ENCODE measurements around the gene ETV3L. TPM values are rescaled to one million over a fixed set of nuclear protein-coding genes. Genes with fewer than 3 reads are reported as not detected.

Gene ETV3L
- total RNA-seq, 2 experiments from 2014 or later: not detected

DNA sequence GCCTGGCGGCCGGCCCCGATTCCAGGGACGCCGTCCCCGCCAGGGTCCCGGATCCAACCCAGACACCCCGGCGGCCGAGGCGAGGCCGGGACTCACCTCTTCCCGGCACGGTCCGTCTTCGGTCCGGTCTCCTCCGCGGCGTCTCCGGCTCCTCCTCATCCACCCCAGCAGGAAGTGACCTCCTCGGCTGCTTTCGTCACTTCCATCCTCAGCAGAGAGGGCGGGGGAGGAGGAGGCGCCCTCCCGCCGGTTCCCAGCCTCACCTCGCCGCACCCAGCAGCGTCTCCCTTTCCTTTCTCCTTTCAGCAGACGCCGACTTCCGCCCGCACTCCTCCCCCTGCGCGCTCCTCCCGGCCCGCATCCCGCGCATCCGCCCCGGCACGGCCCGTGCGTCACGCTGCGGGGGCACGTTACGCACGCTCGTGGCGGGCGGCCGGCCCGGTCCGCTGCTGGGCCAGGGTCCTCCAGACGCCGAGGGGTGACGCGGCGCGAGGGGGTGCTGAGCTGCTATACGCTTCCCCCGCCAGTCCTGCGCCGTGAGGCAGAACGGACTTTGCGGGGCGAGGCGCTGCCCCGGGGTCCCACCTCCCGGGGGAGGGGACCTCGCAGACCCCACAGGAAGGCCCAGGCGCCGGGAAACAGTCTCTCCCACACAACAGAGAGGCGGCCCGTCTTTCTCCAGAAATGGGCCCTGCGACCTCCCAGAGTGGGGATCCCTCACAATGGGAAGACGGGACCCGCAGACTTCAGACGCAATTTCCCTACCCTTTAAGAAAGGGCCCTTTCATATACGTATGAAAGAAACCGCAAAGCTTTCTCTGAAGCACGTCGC, 38.8 kb upstream of the ETV3L start, which contains the start of gene ETV3:
ETV3 (minus strand) TSS at position 176 of the 832 bp plus-strand sequence. CDS start 2,043 bp downstream, outside the sequence.
- DNase-seq: peak; percentile 92
- POLR2A ChIA-PET: no interaction called here
- peaks cover 51% of the 10 kb centered on the region for H3K4me1 Mint-ChIP-seq
- H3K36me3 Mint-ChIP-seq (ENCODE audit: low read depth): peaks cover 34% of the 10 kb centered on the region
- CTCF ChIA-PET: interaction anchor here (0.9 to 4.7 kb wide), 3 partner anchors 18 to 48 kb away, joined by 3 to 14 read pairs (median 13); no protein-coding TSS in a partner anchor
- H3K4me3 Mint-ChIP-seq: peak within 1 kb of the TSS; percentile 94
- no peaks in the 10 kb centered on the region for H3K9me3 Mint-ChIP-seq
- H3K27ac Mint-ChIP-seq: peak within 1 kb of the TSS; percentile 91
- H3K27me3 Mint-ChIP-seq: peaks cover 3% of the 10 kb centered on the region

GRCh38 chr1:157137408-157138219, 38.0 kb upstream of the ETV3L start:
- no peak for DNase-seq
- Mint-ChIP-seq H3K27me3 (peaks cover 3% of the 10 kb centered on the region), H3K4me3 (peak overlapping the region; percentile 94), H3K9me3 (no peaks in the 10 kb centered on the region), H3K4me1 (peaks cover 59% of the 10 kb centered on the region), H3K27ac (peak overlapping the region; percentile 90), H3K36me3 (ENCODE audit: low read depth) (peaks cover 41% of the 10 kb centered on the region)
- CTCF ChIA-PET: interaction anchor here (0.6 to 0.9 kb wide), 2 partner anchors 16 to 24 kb away, joined by 3 read pairs; no protein-coding TSS in a partner anchor
- POLR2A ChIA-PET: no interaction called here

- Mint-ChIP-seq H3K9me3 (no peaks in the 10 kb centered on the region), H3K4me1 (peaks cover 65% of the 10 kb centered on the region), H3K27me3 (no peaks in the 10 kb centered on the region), H3K4me3 (peak overlapping the region; percentile 94), H3K36me3 (ENCODE audit: low read depth) (peaks cover 47% of the 10 kb centered on the region), H3K27ac (peak overlapping the region; percentile 90)
- CTCF ChIA-PET: interaction anchor here (1.0 to 4.9 kb wide), 3 partner anchors 10 to 47 kb away, joined by 3 to 18 read pairs (median 3); no protein-coding TSS in a partner anchor
- POLR2A ChIA-PET: interaction anchor here (0.6 kb wide), 1 partner anchor 31 kb away, joined by 3 read pairs; no protein-coding TSS in a partner anchor
- DNase-seq: no peak
Observed at GRCh38 chr1:157137046-157137407, 37.4 kb upstream of the ETV3L start.

DNA sequence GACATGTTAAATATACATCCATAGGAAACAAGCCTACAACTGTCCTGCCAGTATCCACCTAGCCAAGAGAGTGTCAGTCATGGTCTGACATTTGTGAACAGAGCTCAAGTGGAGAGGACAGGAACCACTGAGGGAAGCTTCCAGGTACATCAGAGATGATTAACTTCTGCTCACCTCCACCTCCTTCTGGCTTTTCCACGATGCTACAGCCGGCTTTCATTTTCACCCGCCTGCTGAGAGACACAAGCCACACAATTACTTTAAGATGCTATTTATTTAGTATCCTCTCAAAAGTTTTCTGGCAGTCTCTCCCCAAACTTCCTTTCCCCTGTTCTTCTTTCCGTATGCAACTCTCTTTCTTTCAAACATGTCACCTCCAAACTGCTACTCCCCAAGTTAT, 36.5 kb upstream of the ETV3L start:
- Mint-ChIP-seq H3K9me3 (no peaks in the 10 kb centered on the region), H3K27me3 (no peaks in the 10 kb centered on the region), H3K4me3 (peak overlapping the region; percentile 94), H3K36me3 (ENCODE audit: low read depth) (peaks cover 56% of the 10 kb centered on the region), H3K4me1 (peaks cover 73% of the 10 kb centered on the region), H3K27ac (peak overlapping the region; percentile 78)
- CTCF ChIA-PET: interaction anchor here (0.7 to 4.9 kb wide), 6 partner anchors 9 to 105 kb away, joined by 3 to 18 read pairs (median 3); no protein-coding TSS in a partner anchor
- DNase-seq: no peak
- POLR2A ChIA-PET: no interaction called here

GRCh38 chr1:157135646-157136045, 36.0 kb upstream of the ETV3L start:
- CTCF ChIA-PET: interaction anchor here (0.6 to 4.9 kb wide), 8 partner anchors 11 to 48 kb away, joined by 3 to 18 read pairs (median 3); no protein-coding TSS in a partner anchor
- H3K27ac Mint-ChIP-seq: peak overlapping the region; percentile 68
- H3K27me3 Mint-ChIP-seq: no peaks in the 10 kb centered on the region
- H3K36me3 Mint-ChIP-seq (ENCODE audit: low read depth): peaks cover 58% of the 10 kb centered on the region
- no peaks in the 10 kb centered on the region for H3K9me3 Mint-ChIP-seq
- peak overlapping the region; percentile 94 for H3K4me3 Mint-ChIP-seq
- no peak for DNase-seq
- H3K4me1 Mint-ChIP-seq: peaks cover 76% of the 10 kb centered on the region
- POLR2A ChIA-PET: no interaction called here

GRCh38 chr1:157135070-157135469, 35.5 kb upstream of the ETV3L start:
- DNase-seq: no peak
- ChIA-PET POLR2A (no interaction called here), CTCF (interaction anchor here (0.5 to 4.9 kb wide), 9 partner anchors 11 to 48 kb away, joined by 3 to 18 read pairs (median 4); no protein-coding TSS in a partner anchor)
- H3K36me3 Mint-ChIP-seq (ENCODE audit: low read depth): peaks cover 62% of the 10 kb centered on the region
- H3K27me3 Mint-ChIP-seq: no peaks in the 10 kb centered on the region
- peak overlapping the region; percentile 94 for H3K4me3 Mint-ChIP-seq
- H3K9me3 Mint-ChIP-seq: no peaks in the 10 kb centered on the region
- H3K4me1 Mint-ChIP-seq: peaks cover 76% of the 10 kb centered on the region
- H3K27ac Mint-ChIP-seq: peak overlapping the region; percentile 68

DNA sequence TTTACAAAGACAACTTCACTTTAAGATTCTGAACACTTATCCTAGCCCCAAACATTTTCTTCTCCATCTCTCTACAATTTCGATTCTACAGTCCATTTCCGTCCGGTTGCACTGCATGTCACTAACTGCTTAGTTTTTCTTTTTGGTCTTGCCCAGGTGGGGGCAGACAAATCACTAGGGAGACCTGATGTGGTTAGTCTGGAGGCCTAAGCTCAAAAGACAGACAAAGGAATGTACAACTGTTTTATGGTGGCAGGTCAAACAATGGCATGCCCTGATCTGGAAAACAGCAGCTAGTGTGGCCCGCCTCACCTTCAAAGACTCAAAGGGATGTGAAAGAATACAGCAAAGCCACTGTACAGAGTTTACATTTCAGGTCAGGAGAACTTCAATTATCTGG, 34.8 kb upstream of the ETV3L start:
- Mint-ChIP-seq H3K4me1 (peaks cover 71% of the 10 kb centered on the region), H3K9me3 (no peaks in the 10 kb centered on the region), H3K4me3 (peak overlapping the region; percentile 6), H3K27ac (peak overlapping the region; percentile 47), H3K27me3 (no peaks in the 10 kb centered on the region), H3K36me3 (ENCODE audit: low read depth) (peaks cover 62% of the 10 kb centered on the region)
- no peak for DNase-seq
- ChIA-PET CTCF (interaction anchor here (1.0 to 4.9 kb wide), 7 partner anchors 11 to 47 kb away, joined by 3 to 18 read pairs (median 6); no protein-coding TSS in a partner anchor), POLR2A (interaction anchor here (0.9 kb wide), 1 partner anchor 19 kb away, joined by 3 read pairs; no protein-coding TSS in a partner anchor)

DNA sequence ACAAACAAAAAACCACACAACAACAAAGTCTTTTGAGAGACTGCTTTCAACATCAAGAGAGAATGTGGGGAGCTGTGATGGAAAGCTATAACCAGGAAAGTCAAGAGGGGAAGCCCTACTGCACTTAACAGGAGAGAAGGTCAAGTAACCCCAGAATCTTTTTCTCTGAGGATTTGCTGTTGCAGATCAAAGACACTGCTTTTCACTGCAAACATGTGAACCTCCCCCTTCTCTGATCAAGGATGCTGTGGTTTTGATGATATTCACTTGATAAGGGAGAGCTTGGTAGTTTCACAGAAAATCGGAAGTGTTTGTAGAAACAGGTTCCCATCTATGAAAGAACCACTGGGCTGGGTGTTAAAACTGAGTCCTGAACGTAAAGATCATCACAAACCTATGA, 33.8 kb upstream of the ETV3L start:
- ChIA-PET POLR2A (interaction anchor here (0.9 kb wide), 1 partner anchor 20 kb away, joined by 3 read pairs; no protein-coding TSS in a partner anchor), CTCF (interaction anchor here (0.6 to 4.9 kb wide), 6 partner anchors 10 to 45 kb away, joined by 3 to 18 read pairs (median 6); no protein-coding TSS in a partner anchor)
- H3K4me1 Mint-ChIP-seq: peaks cover 63% of the 10 kb centered on the region
- peaks cover 64% of the 10 kb centered on the region for H3K36me3 Mint-ChIP-seq (ENCODE audit: low read depth)
- no peaks in the 10 kb centered on the region for H3K27me3 Mint-ChIP-seq
- peak overlapping the region; percentile 45 for H3K4me3 Mint-ChIP-seq
- no peaks in the 10 kb centered on the region for H3K9me3 Mint-ChIP-seq
- peak overlapping the region; percentile 82 for H3K27ac Mint-ChIP-seq
- peak; percentile 57 for DNase-seq

DNA sequence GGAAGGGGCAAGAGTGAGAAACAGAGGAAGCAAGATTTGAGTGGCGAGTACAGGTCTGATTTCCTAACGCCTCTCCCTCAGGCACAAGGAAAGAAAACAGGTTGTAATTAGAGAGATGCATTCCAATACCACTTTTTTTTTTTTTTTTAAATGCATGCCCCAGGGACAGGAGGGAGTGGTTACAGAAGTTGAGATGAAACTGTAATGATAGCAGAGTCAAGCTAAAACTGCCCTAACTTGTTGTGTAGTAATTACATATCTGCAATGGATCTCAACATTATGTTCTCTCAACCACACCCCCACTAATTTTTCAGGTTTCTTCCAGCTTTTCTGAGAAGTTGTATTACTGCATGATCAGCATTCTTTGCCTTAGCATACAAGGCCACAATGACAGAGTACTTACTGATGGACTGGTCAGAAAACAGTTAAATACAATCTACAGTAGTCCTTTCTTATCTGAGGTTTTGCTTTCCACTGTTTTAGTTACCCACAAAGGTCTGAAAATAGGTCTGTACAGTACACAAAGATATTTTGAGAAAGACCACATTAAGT, 33.1 kb upstream of the ETV3L start:
- POLR2A ChIA-PET: no interaction called here
- Mint-ChIP-seq H3K27ac (no peak overlapping the region), H3K9me3 (no peaks in the 10 kb centered on the region), H3K27me3 (no peaks in the 10 kb centered on the region), H3K36me3 (ENCODE audit: low read depth) (peaks cover 69% of the 10 kb centered on the region), H3K4me1 (peaks cover 70% of the 10 kb centered on the region), H3K4me3 (peak overlapping the region; percentile 15)
- CTCF ChIA-PET: interaction anchor here (1.0 to 4.9 kb wide), 4 partner anchors 16 to 43 kb away, joined by 3 to 18 read pairs (median 8); no protein-coding TSS in a partner anchor
- DNase-seq: no peak

DNA sequence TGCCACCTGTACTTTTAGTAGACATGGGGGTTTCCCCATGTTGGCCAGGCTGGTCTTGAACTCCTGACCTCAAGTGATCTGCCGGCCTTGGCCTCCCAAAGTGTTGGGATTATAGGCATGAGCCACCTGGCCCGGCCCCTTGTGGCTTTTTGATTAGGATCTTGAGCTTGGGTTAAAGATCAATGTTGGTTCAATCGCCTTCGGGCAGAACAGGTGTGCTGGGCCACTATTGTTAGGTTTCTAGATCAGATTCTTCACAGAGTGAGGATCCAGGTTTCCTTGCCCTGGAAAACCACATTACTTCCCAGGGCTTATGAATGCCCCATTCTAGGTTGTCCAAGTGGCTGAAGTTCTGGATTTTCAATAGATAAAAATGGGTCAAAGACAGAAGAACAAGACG, 32.5 kb upstream of the ETV3L start:
- CTCF ChIA-PET: interaction anchor here (1.5 to 4.9 kb wide), 2 partner anchors 11 to 23 kb away, joined by 3 to 18 read pairs; no protein-coding TSS in a partner anchor
- Mint-ChIP-seq H3K9me3 (no peaks in the 10 kb centered on the region), H3K4me1 (peaks cover 67% of the 10 kb centered on the region), H3K4me3 (peak overlapping the region; percentile 15), H3K36me3 (ENCODE audit: low read depth) (peaks cover 71% of the 10 kb centered on the region), H3K27me3 (no peaks in the 10 kb centered on the region), H3K27ac (peak overlapping the region; percentile 61)
- DNase-seq: no peak
- POLR2A ChIA-PET: no interaction called here

DNA sequence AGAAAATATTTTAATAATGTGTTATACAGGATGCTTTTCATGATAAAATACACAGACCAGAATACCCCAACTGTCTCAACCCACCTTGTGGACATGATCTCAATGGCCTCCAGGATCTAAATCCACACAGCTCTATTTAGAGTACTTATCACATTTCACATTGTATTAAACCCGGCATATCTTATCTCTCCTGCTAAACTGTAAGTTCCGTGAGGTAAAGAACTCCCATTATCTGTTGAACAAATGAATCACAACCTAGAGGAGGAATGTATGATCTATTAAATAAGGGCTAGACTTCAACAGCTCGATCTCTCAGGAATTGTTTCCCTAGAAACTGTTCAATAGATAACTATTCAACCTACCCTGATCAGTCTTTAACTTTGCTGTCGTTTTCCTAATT, 31.7 kb upstream of the ETV3L start:
- ChIA-PET CTCF (interaction anchor here (1.5 kb wide), 1 partner anchor 10 kb away, joined by 3 read pairs; no protein-coding TSS in a partner anchor), POLR2A (no interaction called here)
- no peaks in the 10 kb centered on the region for H3K27me3 Mint-ChIP-seq
- DNase-seq: no peak
- peaks cover 62% of the 10 kb centered on the region for H3K4me1 Mint-ChIP-seq
- H3K27ac Mint-ChIP-seq: no peak overlapping the region
- H3K36me3 Mint-ChIP-seq (ENCODE audit: low read depth): peaks cover 67% of the 10 kb centered on the region
- H3K4me3 Mint-ChIP-seq: no peak overlapping the region
- H3K9me3 Mint-ChIP-seq: no peaks in the 10 kb centered on the region

- peaks cover 46% of the 10 kb centered on the region for H3K36me3 Mint-ChIP-seq (ENCODE audit: low read depth)
- POLR2A ChIA-PET: no interaction called here
Observed at GRCh38 chr1:157124855-157125254, 25.2 kb upstream of the ETV3L start.

More at GRCh38 chr1:157124855-157125254, 25.2 kb upstream of the ETV3L start:
- H3K27ac Mint-ChIP-seq: no peak overlapping the region
- peaks cover 28% of the 10 kb centered on the region for H3K4me1 Mint-ChIP-seq
- CTCF ChIA-PET: interaction anchor here (1.5 to 1.8 kb wide), 2 partner anchors 23 to 35 kb away, joined by 3 to 5 read pairs; no protein-coding TSS in a partner anchor
- no peak for DNase-seq
- no peak overlapping the region for H3K4me3 Mint-ChIP-seq
- no peaks in the 10 kb centered on the region for H3K27me3 Mint-ChIP-seq
- H3K9me3 Mint-ChIP-seq: no peaks in the 10 kb centered on the region

All from activated CD4-positive, alpha-beta T cell treated with anti-CD3 and anti-CD28 coated beads, Interleukin-2, amount 10 ng/mL, durations not matched to agents 7 days and 5 days (primary cell).